K562 (cell line): ENCODE measurements around the gene ZNF787. TPM values are rescaled to one million over a fixed set of nuclear protein-coding genes. Genes with fewer than 3 reads are reported as not detected.
A peak's percentile ranks its signal among the peaks of the same experiment; 100 is the strongest.

ENCODE experiments used
- BDP1 ChIP-seq: IDR thresholded peaks from 3 replicates; pipeline ENCODE4 v1.6.1; 2011; ENCODE audit not compliant: insufficient read length, insufficient read depth
- E2F6 ChIP-seq, 2 experiments: IDR thresholded peaks; 2 replicates each; pipeline ENCODE4 v1.6.1; 2011; ENCODE audit warnings: borderline replicate concordance in 1 of 2, control low read depth in 1 of 2, low read depth in 1 of 2, low read length in 1 of 2, mild to moderate bottlenecking in 1 of 2, mixed read lengths in 1 of 2, moderate library complexity in 1 of 2; ENCODE audit not compliant: insufficient read depth in 1 of 2, insufficient read length in 1 of 2, poor library complexity in 1 of 2, severe bottlenecking in 1 of 2; ENCODE audit errors: extremely low read depth in 1 of 2
- ELK3 ChIP-seq: fragments of 450-650 bp; formaldehyde crosslinking; IDR thresholded peaks from 2 replicates; pipeline ENCODE4 v1.4.0; 2020; ENCODE audit warnings: mild to moderate bottlenecking
- GABPA ChIP-seq: fragments of 200-800 bp; sonication (Bioruptor generic); conservative IDR thresholded peaks from 2 replicates; pipeline ENCODE4 v1.6.1; 2016; ENCODE audit warnings: low read depth, missing genetic modification characterization, missing compliant biosample characterization
- HEY1 ChIP-seq: fragments of 250-450 bp; sonication (Bioruptor Pico); IDR thresholded peaks from 2 replicates; pipeline ENCODE4 v1.5.0; 2020; ENCODE audit warnings: mild to moderate bottlenecking, moderate library complexity, borderline replicate concordance
- JUND ChIP-seq, 2 experiments: IDR thresholded peaks; 2 replicates in 1 of 2; 3 replicates in 1 of 2; pipeline ENCODE4 v1.6.1; 2011; ENCODE audit warnings: borderline replicate concordance in 2 of 2, low read depth in 2 of 2, low read length in 2 of 2, improper control_type of control experiment in 1 of 2, missing biosample characterization in 1 of 2, missing genetic modification characterization in 1 of 2, missing genetic modification reagents in 1 of 2
- NELFE ChIP-seq: IDR thresholded peaks from 2 replicates; pipeline ENCODE4 v1.6.1; 2011; ENCODE audit warnings: mild to moderate bottlenecking; ENCODE audit not compliant: insufficient read depth, insufficient read length
- RAD21 ChIP-seq, 2 experiments: fragments of 250-450 bp in 1 of 2; fragments of 450-650 bp in 1 of 2; sonication (Bioruptor Pico) in 1 of 2; formaldehyde crosslinking in 1 of 2; IDR thresholded peaks in 1 of 2; conservative IDR thresholded peaks in 1 of 2; 2 replicates each; pipeline versions ENCODE4 v1.4.0 to v1.8.0; 2020 to 2022; ENCODE audit warnings: mild to moderate bottlenecking in 2 of 2, moderate library complexity in 1 of 2
- SMARCA5 ChIP-seq: fragments of 450-650 bp; IDR thresholded peaks from 2 replicates; pipeline ENCODE4 v1.6.1; 2016
- VEZF1 ChIP-seq: fragments of 200-800 bp; sonication (Bioruptor generic); IDR thresholded peaks from 2 replicates; pipeline ENCODE4 v1.6.1; 2017; ENCODE audit warnings: missing genetic modification characterization, missing compliant biosample characterization
- ZEB2 ChIP-seq: fragments of 450-650 bp; IDR thresholded peaks from 2 replicates; pipeline ENCODE4 v1.6.1; 2016
- ZFPM2 ChIP-seq: fragments of 250-450 bp; sonication (Bioruptor Pico); IDR thresholded peaks from 2 replicates; pipeline ENCODE4 v1.5.1; 2022; ENCODE audit warnings: mild to moderate bottlenecking
- ZNF407 ChIP-seq: fragments of 450-650 bp; IDR thresholded peaks from 2 replicates; pipeline ENCODE4 v1.6.1; 2016; ENCODE audit warnings: low read depth
- polyA plus RNA-seq, 8 experiments: library from polyadenylated mRNA; depleted of rRNA in 4 of 8; stranded (reverse) in 5 of 8; unstranded in 3 of 8; fragments of >200 nt; fragmentation: Nextera tagmentation in 2 of 8; fragmentation: Illumina TruSeq in 1 of 8; extraction: Ambion mirVana in 2 of 8; extraction: Trizol in 1 of 8; gene quantifications; 2 replicates each; pipeline versions ENCODE4 v1.2.1 to v1.2.3, GENCODE V29; 2011 to 2014; ENCODE audit warnings: inconsistent platforms in 1 of 8, missing spikeins in 1 of 8
- total RNA-seq, 7 experiments: library from RNA; depleted of rRNA in 6 of 7; stranded (reverse); fragments of >200 nt in 6 of 7; fragmentation: Illumina TruSeq in 2 of 7; extraction: Trizol in 2 of 7; gene quantifications; 2 replicates each; pipeline versions ENCODE4 v1.2.1 to v1.2.3, GENCODE V29; 2011 to 2021; ENCODE audit warnings: low replicate concordance in 1 of 7

The ZNF787 gene
- total and polyA plus RNA-seq, 9 of the 15 experiments (the other 6 are each of a cell fraction or from before 2014, with no cell fraction given) = 0.45 to 77.6 (median 7.3) TPM

- TF ChIP-seq NELFE = no peak
- no peak for TF ChIP-seq ZFPM2
- no peak for TF ChIP-seq SMARCA5
- 0 out of 2 replicates have a peak, but pooled peaks have one; percentile 8 for TF ChIP-seq JUND (IDR thresholded peaks at IDR 0.05; ENCODE audit: borderline replicate concordance, low read depth, low read length)
- no peak for TF ChIP-seq JUND (tag; IDR thresholded peaks at IDR 0.05; ENCODE audit: borderline replicate concordance, low read depth, low read length)
- TF ChIP-seq ZEB2 = no peak
- peak; percentile 30; the same call in 1 of the 2 replicates for TF ChIP-seq VEZF1
- no peak for TF ChIP-seq ZNF407
- TF ChIP-seq BDP1 = no peak
- peak; percentile 70 to 85 for TF ChIP-seq RAD21 (CRISPR knock-in tag; conservative IDR thresholded peaks at IDR 0.05 in 1 of 2, IDR thresholded peaks at IDR 0.05 in 1 of 2)
- TF ChIP-seq E2F6 (IDR thresholded peaks at IDR 0.05; ENCODE audit: borderline replicate concordance in 1 of 2, extremely low read depth in 1 of 2, insufficient read depth in 1 of 2, insufficient read length in 1 of 2, low read depth in 1 of 2, low read length in 1 of 2, poor library complexity in 1 of 2, severe bottlenecking in 1 of 2) = no peak
- no peak for TF ChIP-seq HEY1 (CRISPR knock-in tag)
- no peak for TF ChIP-seq ELK3 (CRISPR knock-in tag)
- no peak for TF ChIP-seq GABPA (tag)
Measured at GRCh38 chr19:56066152-56067023, 54.7 kb downstream of the ZNF787 start (continued).
